LNCAP (cell line): ENCODE data around the gene VPS13D.

ENCODE experiments used
- TF ChIP-seq, protein P1 (sequence below): fragments of 450-650 bp; IDR thresholded peaks from 2 replicates; pipeline ENCODE4 v1.5.1; 2017; ENCODE audit warnings: mild to moderate bottlenecking

The VPS13D gene

DNA sequence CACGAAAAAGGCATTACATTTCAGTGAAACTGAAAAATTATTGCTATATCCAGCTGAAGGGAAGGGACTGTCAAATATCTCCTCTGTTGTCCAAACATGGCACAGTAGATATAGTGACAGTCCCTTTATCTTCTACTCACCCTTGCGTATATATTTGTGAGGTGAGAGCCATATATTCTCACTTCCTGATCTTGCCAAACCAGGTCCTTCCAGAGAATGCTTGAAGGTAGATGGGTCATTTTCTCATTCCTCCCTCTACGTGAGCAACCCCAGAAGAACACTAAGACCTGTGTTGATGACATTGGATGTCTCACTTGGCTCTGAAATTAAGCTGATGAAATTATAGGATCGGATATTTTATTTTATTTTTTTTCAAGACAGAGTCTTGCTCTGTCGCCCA, 237.0 kb downstream of the VPS13D start:
- TF ChIP-seq, protein P1, sequence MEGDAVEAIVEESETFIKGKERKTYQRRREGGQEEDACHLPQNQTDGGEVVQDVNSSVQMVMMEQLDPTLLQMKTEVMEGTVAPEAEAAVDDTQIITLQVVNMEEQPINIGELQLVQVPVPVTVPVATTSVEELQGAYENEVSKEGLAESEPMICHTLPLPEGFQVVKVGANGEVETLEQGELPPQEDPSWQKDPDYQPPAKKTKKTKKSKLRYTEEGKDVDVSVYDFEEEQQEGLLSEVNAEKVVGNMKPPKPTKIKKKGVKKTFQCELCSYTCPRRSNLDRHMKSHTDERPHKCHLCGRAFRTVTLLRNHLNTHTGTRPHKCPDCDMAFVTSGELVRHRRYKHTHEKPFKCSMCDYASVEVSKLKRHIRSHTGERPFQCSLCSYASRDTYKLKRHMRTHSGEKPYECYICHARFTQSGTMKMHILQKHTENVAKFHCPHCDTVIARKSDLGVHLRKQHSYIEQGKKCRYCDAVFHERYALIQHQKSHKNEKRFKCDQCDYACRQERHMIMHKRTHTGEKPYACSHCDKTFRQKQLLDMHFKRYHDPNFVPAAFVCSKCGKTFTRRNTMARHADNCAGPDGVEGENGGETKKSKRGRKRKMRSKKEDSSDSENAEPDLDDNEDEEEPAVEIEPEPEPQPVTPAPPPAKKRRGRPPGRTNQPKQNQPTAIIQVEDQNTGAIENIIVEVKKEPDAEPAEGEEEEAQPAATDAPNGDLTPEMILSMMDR: no peak

- TF ChIP-seq, protein P1: no peak
Measured at GRCh38 chr1:12467570-12468286, 237.9 kb downstream of the VPS13D start.

DNA sequence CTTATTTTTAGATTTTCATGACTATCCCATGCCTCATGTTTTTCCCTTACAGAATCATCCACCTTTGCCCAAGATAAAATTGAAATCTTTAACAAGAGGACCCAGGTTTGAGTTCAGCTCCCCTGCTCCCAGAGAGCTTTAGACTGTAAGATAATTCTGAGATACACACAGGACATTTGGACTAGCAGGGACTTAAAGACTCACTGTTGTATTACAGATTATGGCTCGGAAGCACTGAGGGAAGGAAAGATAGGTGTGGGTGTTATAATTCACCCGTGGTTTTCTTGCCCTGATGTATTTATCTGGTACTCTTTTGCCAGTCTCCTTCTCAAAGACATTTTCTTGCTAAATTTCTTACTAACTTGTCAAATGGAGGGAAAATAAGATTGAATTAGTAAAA, 238.5 kb downstream of the VPS13D start:
- TF ChIP-seq, protein P1: no peak

GRCh38 chr1:12469493-12469892, 239.7 kb downstream of the VPS13D start:
- TF ChIP-seq, protein P1: no peak

DNA sequence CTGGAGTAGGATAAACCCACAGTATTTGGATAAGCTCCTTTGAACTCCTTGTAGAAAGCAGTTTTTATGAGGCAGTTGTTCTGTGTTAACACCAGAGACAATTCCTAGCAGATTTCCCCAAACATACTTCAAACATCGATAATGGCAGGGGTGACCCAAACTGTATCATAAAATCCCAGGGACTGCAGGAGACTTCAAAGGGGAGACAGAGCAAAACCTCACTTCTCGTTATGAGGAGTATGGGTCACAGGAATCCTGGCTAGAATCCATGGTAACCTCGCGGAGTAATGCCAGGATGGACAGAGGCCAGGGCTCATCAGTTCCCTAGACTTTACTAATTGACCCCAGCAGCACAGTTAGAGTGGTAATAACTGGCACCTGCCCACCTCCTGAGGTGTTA, 240.2 kb downstream of the VPS13D start:
- TF ChIP-seq, protein P1: no peak

DNA sequence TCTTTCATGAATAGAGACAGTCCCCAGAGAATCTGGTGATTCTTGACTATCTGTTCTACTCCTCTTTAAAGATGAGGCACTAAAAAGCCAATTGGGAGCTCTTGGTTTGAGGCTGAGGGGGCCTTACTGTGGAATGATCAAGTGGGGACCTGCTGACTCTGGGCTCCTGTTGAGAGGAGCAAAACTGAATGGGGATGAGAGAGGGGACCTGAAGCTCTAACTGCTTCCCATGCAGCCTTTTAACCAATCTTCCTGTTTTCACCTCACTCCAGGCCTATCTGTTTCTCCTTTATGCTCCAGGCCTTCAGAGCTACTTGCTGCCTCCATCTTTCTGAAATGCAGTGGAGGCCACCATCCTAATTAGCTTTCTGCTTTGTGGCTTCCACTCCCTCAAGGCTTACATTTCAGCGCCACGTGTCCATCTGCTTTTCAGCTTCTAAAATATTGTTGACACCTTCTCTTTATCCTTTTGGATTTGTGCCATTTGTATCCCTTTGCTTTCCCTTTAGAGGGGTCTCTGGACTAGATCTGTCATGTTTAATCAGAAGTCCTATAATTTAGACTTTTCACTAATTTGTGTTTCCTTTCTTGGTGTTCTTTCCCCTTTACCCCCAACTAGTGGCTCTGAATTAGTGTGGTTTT, 242.4 kb downstream of the VPS13D start:
- TF ChIP-seq, protein P1: no peak

GRCh38 chr1:12472798-12473551, 243.1 kb downstream of the VPS13D start:
- TF ChIP-seq, protein P1: no peak
